Caco-2 (cell line): ENCODE measurements around the gene CSMD2. TPM values are rescaled to one million over a fixed set of nuclear protein-coding genes. Genes with fewer than 3 reads are reported as not detected.

Experiments
- BruUV-seq: library from RNA; stranded (reverse); fragments of 400-500 nt; replicated peaks from 2 replicates; lab custom pipeline; 2021; lab: Mats Ljungman, UMichigan
- CTCF ChIA-PET: fragments of 300-600 bp; sonication (Branson Sonifier 250); formaldehyde crosslinking; loops from one replicate; lab custom pipeline; 2022; ENCODE audit warnings: antibody characterized with exemption; lab: Charles Lee
- POLR2A ChIA-PET: fragments of 300-600 bp; sonication (Branson Sonifier 250); formaldehyde crosslinking; loops from one replicate; lab custom pipeline; 2022; ENCODE audit warnings: antibody characterized with exemption; lab: Charles Lee
- DNase-seq, 2 experiments: peaks; one replicate each; pipeline versions ENCODE4 v3.0.0 to v3.0.0-alpha.2; 2020 to 2022
- H3K27me3 ChIP-seq: replicated peaks from 2 replicates; pipeline ENCODE4 v1.6.0; 2011; ENCODE audit warnings: low read length; ENCODE audit not compliant: control insufficient read depth, insufficient read depth
- H3K36me3 ChIP-seq: 2 replicates; pipeline ENCODE4 v1.5.1; 2011; ENCODE audit warnings: low read length; ENCODE audit not compliant: control insufficient read depth, insufficient read depth
- H3K4me1 ChIP-seq: fragments of 250-450 bp; sonication (Bioruptor Pico); 2 replicates; pipeline ENCODE4 v1.5.1; 2020; ENCODE audit warnings: mild to moderate bottlenecking
- H3K4me3 ChIP-seq: 2 replicates; pipeline ENCODE4 v1.5.1; 2011; ENCODE audit warnings: low read depth, mild to moderate bottlenecking, control low read depth, low read length
- H3K9me3 ChIP-seq: fragments of 250-450 bp; sonication (Bioruptor Pico); 2 replicates; pipeline ENCODE4 v1.5.1; 2020; ENCODE audit warnings: mild to moderate bottlenecking, moderate library complexity
- H3K27ac Mint-ChIP-seq: one replicate; pipeline ENCODE4 v1.8.0; 2022; ENCODE audit warnings: mixed read lengths; ENCODE audit not compliant: unreplicated experiment
- H3K27me3 Mint-ChIP-seq: one replicate; pipeline ENCODE4 v1.8.0; 2022; ENCODE audit warnings: mixed read lengths; ENCODE audit not compliant: insufficient read depth, unreplicated experiment
- H3K36me3 Mint-ChIP-seq: one replicate; pipeline ENCODE4 v1.8.0; 2022; ENCODE audit warnings: mild to moderate bottlenecking, mixed read lengths; ENCODE audit not compliant: insufficient read depth, unreplicated experiment
- H3K4me1 Mint-ChIP-seq: one replicate; pipeline ENCODE4 v1.8.0; 2022; ENCODE audit warnings: low read depth, mixed read lengths; ENCODE audit not compliant: unreplicated experiment
- H3K4me3 Mint-ChIP-seq: one replicate; pipeline ENCODE4 v1.8.0; 2022; ENCODE audit warnings: mild to moderate bottlenecking, moderate library complexity, mixed read lengths; ENCODE audit not compliant: unreplicated experiment
- H3K9me3 Mint-ChIP-seq: one replicate; pipeline ENCODE4 v1.8.0; 2022; ENCODE audit warnings: mixed read lengths; ENCODE audit not compliant: unreplicated experiment
- intact Hi-C: fragments of 100-400 bp; cut with micrococcal nuclease; formaldehyde crosslinking; loops from one replicate; pipeline ENCODE4 v1.10.0; 2022; ENCODE audit not compliant: unreplicated experiment
- total RNA-seq: library from RNA; stranded (reverse); gene quantifications from 2 replicates; pipeline ENCODE4 v1.2.3, GENCODE V29; 2022
- TF ChIP-seq, protein P1 (sequence below), 2 experiments: fragments of 200-600 bp in 1 of 2; IDR thresholded peaks; 1 replicate in 1 of 2; 2 replicates in 1 of 2; pipeline versions ENCODE4 v1.5.1 to v1.8.0; 2011 to 2022; ENCODE audit warnings: antibody characterized with exemption in 1 of 2, control low read depth in 1 of 2, inconsistent platforms in 1 of 2, low read depth in 1 of 2, low read length in 1 of 2, mild to moderate bottlenecking in 1 of 2, moderate library complexity in 1 of 2; ENCODE audit not compliant: insufficient read depth in 1 of 2, severe bottlenecking in 1 of 2, unreplicated experiment in 1 of 2

The CSMD2 gene
- total RNA-seq, 1 experiment from 2014 or later: not detected

DNA sequence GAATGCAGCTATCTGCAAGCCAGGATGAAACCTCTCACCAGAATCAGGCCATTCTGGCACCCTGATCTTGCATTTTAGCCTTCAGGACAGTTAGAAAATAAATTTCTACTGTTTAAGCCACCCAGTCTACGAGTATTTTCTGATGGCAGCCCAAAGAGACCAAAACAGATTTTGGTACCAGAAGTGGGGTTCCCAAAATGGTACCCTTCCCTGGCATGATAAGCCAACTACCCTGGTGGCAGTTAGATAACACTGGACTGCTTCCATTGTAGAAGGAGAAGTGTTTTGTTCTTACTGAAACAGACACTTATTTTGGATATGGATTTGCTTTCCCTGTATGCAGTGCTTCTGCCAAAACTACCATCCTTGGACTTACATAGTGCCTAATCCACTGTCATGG, 115.0 kb downstream of the CSMD2 start:
- H3K27ac Mint-ChIP-seq: no peak overlapping the region
- TF ChIP-seq, protein P1, sequence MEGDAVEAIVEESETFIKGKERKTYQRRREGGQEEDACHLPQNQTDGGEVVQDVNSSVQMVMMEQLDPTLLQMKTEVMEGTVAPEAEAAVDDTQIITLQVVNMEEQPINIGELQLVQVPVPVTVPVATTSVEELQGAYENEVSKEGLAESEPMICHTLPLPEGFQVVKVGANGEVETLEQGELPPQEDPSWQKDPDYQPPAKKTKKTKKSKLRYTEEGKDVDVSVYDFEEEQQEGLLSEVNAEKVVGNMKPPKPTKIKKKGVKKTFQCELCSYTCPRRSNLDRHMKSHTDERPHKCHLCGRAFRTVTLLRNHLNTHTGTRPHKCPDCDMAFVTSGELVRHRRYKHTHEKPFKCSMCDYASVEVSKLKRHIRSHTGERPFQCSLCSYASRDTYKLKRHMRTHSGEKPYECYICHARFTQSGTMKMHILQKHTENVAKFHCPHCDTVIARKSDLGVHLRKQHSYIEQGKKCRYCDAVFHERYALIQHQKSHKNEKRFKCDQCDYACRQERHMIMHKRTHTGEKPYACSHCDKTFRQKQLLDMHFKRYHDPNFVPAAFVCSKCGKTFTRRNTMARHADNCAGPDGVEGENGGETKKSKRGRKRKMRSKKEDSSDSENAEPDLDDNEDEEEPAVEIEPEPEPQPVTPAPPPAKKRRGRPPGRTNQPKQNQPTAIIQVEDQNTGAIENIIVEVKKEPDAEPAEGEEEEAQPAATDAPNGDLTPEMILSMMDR (IDR thresholded peaks at IDR 0.05; ENCODE audit: insufficient read depth in 1 of 2, low read depth in 1 of 2, low read length in 1 of 2, severe bottlenecking in 1 of 2, unreplicated experiment in 1 of 2): no peak
- ChIA-PET CTCF (no interaction called here), POLR2A (no interaction called here)
- Histone ChIP-seq H3K36me3 (no peaks in the 10 kb centered on the region), H3K4me3 (no peak overlapping the region), H3K4me1 (no peaks in the 10 kb centered on the region), H3K9me3 (no peaks in the 10 kb centered on the region), H3K27me3 (no peaks in the 10 kb centered on the region)
- H3K4me3 Mint-ChIP-seq: no peak overlapping the region
- no TSS peak for BruUV-seq
- intact Hi-C loops: no loop called here
- peaks cover 6% of the 10 kb centered on the region for H3K27me3 Mint-ChIP-seq
- no peaks in the 10 kb centered on the region for H3K4me1 Mint-ChIP-seq
- no peak for DNase-seq
- no peaks in the 10 kb centered on the region for H3K36me3 Mint-ChIP-seq
- H3K9me3 Mint-ChIP-seq: no peaks in the 10 kb centered on the region

DNA sequence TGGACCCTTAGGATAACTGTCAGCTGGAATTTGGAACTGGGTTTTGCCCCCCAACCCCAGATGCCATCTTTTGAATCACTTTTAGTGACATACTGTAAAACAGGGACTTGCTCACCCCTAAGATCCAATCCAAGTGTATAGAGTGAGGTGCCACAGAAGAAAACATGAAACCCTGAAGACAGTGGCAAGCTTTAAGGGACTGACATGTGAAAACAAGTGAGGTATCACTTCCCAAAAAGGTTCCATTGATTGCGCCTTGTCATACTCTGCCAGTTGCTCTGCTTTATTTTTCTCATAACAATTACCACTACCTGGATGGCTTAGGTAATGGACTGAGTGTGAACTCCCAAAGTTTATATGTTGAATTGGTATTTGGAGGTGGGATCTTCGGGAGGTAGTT, 115.6 kb downstream of the CSMD2 start:
- ChIA-PET POLR2A (no interaction called here), CTCF (no interaction called here)
- BruUV-seq: no TSS peak
- intact Hi-C loops: no loop called here
- H3K27me3 ChIP-seq: no peaks in the 10 kb centered on the region
- H3K36me3 ChIP-seq: no peaks in the 10 kb centered on the region
- H3K9me3 ChIP-seq: no peaks in the 10 kb centered on the region
- DNase-seq: no peak
- Mint-ChIP-seq H3K27me3 (peaks cover 6% of the 10 kb centered on the region), H3K9me3 (no peaks in the 10 kb centered on the region), H3K4me3 (no peak overlapping the region), H3K27ac (no peak overlapping the region), H3K4me1 (no peaks in the 10 kb centered on the region), H3K36me3 (no peaks in the 10 kb centered on the region)
- H3K4me3 ChIP-seq: no peak overlapping the region
- no peaks in the 10 kb centered on the region for H3K4me1 ChIP-seq
- TF ChIP-seq, protein P1 (IDR thresholded peaks at IDR 0.05; ENCODE audit: insufficient read depth in 1 of 2, low read depth in 1 of 2, low read length in 1 of 2, severe bottlenecking in 1 of 2, unreplicated experiment in 1 of 2): no peak

DNA sequence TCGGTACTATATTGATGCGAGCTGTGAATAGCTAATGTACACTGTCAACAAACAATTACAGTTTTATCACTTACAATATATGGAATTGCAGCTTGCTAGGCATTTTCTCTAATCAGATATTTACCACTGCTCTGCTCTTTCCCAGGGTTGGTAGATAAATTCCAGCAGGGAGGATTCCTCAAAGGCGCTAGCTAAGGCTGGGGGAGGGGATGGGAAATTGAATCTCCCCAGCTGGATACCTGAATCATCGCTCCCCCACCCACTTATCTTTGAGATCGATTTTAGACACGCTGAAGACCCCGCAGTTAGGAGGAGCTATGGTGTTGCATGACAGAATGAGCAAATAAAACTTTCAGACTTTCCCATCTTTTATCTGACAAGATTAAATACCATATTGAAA, 127.2 kb downstream of the CSMD2 start:
- H3K27ac Mint-ChIP-seq: no peak overlapping the region
- no peaks in the 10 kb centered on the region for H3K4me1 Mint-ChIP-seq
- no peak overlapping the region for H3K4me3 ChIP-seq
- no peaks in the 10 kb centered on the region for H3K36me3 ChIP-seq
- H3K4me3 Mint-ChIP-seq: no peak overlapping the region
- TF ChIP-seq, protein P1 (IDR thresholded peaks at IDR 0.05; ENCODE audit: insufficient read depth in 1 of 2, low read depth in 1 of 2, low read length in 1 of 2, severe bottlenecking in 1 of 2, unreplicated experiment in 1 of 2): no peak
- no peaks in the 10 kb centered on the region for H3K27me3 ChIP-seq
- H3K9me3 Mint-ChIP-seq: no peaks in the 10 kb centered on the region
- POLR2A ChIA-PET: no interaction called here
- BruUV-seq: no TSS peak
- no peaks in the 10 kb centered on the region for H3K9me3 ChIP-seq
- CTCF ChIA-PET: no interaction called here
- no peaks in the 10 kb centered on the region for H3K4me1 ChIP-seq
- H3K36me3 Mint-ChIP-seq: no peaks in the 10 kb centered on the region
- H3K27me3 Mint-ChIP-seq: peaks cover 3% of the 10 kb centered on the region
- DNase-seq: no peak
- intact Hi-C loops: no loop called here
